ENCODE results near the gene FBXL17.

Gene FBXL17

DNA sequence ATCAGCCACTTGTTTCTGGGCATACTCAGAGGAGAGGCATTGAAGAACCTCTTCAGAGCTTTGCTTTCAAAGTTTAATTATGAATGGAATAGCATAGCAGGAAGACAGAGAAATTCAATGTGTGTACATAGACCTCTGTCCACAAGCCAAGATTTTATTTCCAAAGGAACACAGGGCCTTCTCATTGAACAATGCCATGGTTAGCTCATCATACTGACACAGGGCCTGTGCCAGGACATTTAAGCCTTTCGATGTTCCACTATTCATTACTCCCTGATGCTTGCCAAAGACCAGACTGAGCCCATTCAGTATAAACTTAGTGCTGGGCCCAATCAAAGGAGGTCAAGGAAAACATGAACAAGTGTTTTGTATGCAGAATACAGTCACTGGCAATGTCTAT, 280.8 kb downstream of the FBXL17 start:
- DNase-seq (ENCODE audit: low read depth in 4 of 4, low spot score in 1 of 4) = no peak

- DNase-seq (ENCODE audit: low read depth in 4 of 4, low spot score in 1 of 4) = no peak
These were observed 287.1 kb downstream of the FBXL17 start for GRCh38 chr5:108094800-108095199.

DNA sequence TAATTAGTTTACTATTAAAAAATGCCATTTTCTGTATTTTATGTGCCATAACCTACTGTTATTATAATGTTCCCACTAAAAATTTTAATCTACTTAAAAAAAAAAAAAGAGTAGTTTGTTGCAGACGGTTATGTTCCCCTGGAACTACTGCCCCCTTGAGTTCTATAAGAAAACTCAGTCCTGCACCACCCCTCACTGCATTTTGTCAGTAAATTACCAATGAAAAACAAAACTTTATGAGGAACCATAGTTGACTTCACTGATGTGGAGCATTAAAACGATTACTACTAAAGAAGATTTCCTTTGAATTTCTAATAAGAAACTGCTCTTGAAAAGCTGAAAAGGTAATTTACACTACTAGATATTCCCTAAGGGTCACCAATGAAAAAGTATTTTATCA, 288.7 kb downstream of the FBXL17 start:
- no peak for DNase-seq (ENCODE audit: low read depth in 4 of 4, low spot score in 1 of 4)

- DNase-seq (ENCODE audit: low read depth in 4 of 4, low spot score in 1 of 4) = no peak
These were observed 291.0 kb downstream of the FBXL17 start for GRCh38 chr5:108090946-108091345.

GRCh38 chr5:108084105-108084504, 297.8 kb downstream of the FBXL17 start:
- DNase-seq (ENCODE audit: low read depth in 4 of 4, low spot score in 1 of 4) = no peak

GRCh38 chr5:108083232-108083631, 298.7 kb downstream of the FBXL17 start:
- DNase-seq (ENCODE audit: low read depth in 4 of 4, low spot score in 1 of 4) = no peak

DNA sequence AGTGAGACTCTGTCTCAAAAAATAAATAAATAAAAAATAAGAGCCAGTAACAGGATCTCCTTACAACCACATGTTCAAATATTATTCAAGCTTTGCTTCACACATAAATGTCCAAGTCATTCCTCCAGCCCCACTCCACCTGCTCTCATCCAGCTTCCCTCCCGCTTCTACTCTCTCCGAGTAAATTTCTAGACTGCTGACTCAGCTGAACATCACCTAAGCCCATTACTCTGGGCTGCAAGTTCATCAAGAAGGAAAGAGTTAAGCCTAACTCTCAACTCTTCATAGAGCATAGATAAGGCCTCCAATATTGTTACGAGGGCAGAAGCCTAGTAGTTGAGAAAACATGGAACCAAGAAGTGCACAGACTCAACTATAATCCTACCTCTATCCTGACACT, 300.2 kb downstream of the FBXL17 start:
- DNase-seq (ENCODE audit: low read depth in 4 of 4, low spot score in 1 of 4) = no peak

DNA sequence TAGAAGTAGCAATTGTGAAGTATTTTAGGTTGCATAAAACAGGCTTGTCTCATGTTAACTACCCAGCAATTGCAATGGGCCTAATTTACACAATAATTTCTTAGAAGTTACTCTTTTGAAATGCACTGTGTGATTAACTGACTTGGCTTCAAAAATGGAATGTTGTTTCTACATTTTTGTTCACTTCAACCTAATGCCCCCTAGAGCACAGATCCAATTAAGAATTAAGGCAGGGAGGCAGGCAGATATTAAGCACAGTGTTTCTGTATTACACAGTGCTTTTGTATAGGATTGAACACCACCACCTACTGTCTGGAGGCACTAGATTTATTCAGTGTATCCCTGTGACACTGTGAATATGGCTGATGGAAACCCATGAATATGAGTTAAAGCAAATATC, 302.1 kb downstream of the FBXL17 start:
- no peak for DNase-seq (ENCODE audit: low read depth in 4 of 4, low spot score in 1 of 4)

DNA sequence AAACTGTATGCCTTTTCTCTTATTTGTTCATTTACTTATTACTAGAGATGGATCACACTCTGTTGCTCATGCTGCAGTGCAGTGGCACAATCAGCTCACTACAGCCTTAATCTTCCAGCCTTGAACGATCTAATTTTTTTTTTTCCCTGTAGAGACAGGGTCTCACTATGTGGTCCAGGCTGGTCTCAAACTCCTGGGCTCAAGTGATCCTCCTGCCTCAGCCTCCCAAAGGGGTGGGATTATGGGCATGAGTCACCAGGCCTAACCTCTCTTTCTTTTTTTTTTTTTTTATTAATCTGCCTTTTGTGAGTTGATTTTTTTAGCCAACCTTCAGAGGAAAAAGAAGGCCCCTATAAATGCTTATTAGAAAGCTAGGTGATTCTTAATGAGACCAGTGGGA, 303.0 kb downstream of the FBXL17 start:
- no peak for DNase-seq (ENCODE audit: low read depth in 4 of 4, low spot score in 1 of 4)

- DNase-seq (ENCODE audit: low read depth in 4 of 4, low spot score in 1 of 4) = no peak
These were observed 303.6 kb downstream of the FBXL17 start for GRCh38 chr5:108078345-108078744.

GRCh38 chr5:108074626-108075025, 307.3 kb downstream of the FBXL17 start:
- DNase-seq (ENCODE audit: low read depth in 4 of 4, low spot score in 1 of 4) = no peak

- no peak for DNase-seq (ENCODE audit: low read depth in 4 of 4, low spot score in 1 of 4)
These were observed 317.6 kb downstream of the FBXL17 start for GRCh38 chr5:108064302-108064701.

DNA sequence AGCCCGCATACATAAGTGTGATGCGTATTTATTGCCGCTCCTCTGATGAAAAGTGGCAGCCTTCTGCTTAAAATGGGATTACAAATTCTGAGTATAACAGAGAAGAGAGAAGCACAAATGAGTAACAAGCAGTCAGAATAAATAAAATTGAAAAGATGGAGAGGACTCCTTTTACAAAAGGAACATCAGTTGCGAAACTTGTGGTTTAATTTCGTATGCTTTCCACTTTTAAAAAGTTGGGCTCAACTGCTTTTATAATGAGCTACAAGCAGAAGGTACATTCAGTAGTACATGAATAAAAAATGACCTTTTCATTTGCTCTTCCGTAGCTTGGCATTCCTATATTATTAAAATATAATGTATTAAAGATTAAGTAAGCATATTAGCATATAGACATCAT, 320.0 kb downstream of the FBXL17 start:
- no peak for DNase-seq (ENCODE audit: low read depth in 4 of 4, low spot score in 1 of 4)

GRCh38 chr5:108060340-108060739, 321.6 kb downstream of the FBXL17 start:
- no peak for DNase-seq (ENCODE audit: low read depth in 4 of 4, low spot score in 1 of 4)

DNA sequence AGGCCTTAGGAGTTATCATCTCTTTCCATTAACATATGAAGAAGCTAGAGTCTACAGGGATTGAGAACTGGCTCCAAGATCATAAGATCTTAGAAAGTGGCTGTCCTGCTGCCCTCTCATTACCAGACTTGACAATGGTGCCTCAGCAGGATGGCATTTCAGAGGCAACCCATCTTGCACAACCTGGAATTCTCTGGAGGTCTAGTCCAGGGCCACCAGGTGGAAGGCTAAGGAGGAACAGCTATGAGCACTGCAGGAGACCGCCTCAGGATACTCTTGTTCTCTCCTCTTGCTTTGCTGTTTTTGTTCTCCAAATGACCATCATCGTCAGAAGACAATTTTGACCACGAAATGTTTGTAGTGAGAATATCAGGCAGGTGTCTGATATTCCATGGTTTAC, 322.6 kb downstream of the FBXL17 start:
- DNase-seq (ENCODE audit: low read depth in 4 of 4, low spot score in 1 of 4) = no peak

DNA sequence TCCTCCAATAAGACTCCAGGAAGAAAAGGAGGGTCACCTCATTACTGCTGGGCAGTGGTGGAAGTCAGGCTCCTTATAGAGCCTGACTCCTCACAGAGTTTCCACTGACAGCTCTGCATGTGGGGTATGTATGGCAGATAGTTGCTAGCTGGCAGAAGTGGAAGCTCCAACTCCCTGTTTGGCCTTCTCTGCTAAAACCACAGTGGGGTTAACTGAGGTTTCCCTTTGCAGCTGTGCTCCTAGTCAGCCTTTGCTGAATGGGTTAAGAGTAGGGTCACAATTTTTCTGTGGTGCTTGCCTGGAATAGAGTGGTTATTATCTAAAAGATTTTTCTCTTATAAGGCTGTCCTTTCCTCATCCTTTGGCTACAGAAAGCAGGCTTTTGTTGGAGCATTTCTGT, 327.5 kb downstream of the FBXL17 start:
- no peak for DNase-seq (ENCODE audit: low read depth in 4 of 4, low spot score in 1 of 4)

DNA sequence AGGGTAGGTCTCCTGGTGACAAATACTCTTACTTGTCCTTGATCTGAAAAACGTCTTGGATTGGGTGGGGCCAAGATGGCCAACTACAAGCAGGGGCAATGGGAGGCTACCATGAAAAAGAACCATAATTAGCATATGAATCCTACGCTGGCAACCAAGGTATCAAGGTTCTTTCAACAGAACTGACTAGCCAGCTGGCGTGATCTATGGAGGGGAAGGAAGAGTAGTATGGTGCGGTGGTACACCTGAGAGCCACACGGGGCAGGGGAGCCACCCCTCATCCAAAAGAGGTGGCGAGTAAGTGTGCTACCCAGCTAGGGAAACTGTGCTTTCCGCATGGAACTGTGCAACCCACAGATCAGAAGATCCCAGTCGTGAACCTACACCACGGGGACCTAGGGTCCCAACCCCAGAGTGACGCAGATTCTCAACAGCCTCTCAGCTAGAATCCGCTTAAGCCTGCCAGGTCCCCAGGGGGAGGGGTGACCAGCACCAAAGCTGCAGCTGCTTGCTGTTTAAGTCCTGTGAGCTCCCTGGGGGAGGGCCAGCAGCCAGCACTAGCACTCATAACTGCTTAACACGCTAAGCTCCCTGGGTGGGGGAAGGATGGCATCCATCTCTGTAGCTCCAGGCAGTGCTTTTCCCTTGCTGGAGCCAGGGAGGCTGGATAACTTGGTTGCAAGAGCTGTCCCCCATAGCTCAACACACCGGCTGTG, 334.8 kb downstream of the FBXL17 start:
- no peak for DNase-seq (ENCODE audit: low read depth in 4 of 4, low spot score in 1 of 4)

GRCh38 chr5:108036482-108036881, 345.4 kb downstream of the FBXL17 start:
- DNase-seq (ENCODE audit: low read depth in 4 of 4, low spot score in 1 of 4) = no peak

DNA sequence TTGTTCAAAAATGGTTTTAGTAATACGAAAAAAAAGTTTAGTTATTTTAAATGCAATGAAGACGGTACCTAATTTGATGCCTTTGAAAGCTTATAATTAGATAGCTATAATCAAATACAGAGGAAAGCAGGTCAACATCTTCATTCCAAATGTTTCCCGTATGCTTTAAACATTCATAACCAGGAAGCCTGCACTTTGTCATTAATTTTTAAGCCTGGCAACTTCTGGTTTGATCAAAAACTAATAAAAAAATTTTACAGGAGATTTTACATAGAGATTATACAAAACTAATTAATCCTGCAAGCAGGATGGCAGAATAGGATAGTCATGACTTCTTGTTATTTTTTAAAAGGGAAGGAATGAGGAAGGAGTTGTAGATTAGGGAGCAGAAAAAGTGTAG, 353.0 kb downstream of the FBXL17 start:
- no peak for DNase-seq (ENCODE audit: low read depth in 4 of 4, low spot score in 1 of 4)

- no peak for DNase-seq (ENCODE audit: low read depth in 4 of 4, low spot score in 1 of 4)
These were observed 353.5 kb downstream of the FBXL17 start for GRCh38 chr5:108028412-108028811.

GRCh38 chr5:108025957-108026356, 355.9 kb downstream of the FBXL17 start:
- no peak for DNase-seq (ENCODE audit: low read depth in 4 of 4, low spot score in 1 of 4)

- no peak for DNase-seq (ENCODE audit: low read depth in 4 of 4, low spot score in 1 of 4)
These were observed 356.9 kb downstream of the FBXL17 start for GRCh38 chr5:108024986-108025385.

DNA sequence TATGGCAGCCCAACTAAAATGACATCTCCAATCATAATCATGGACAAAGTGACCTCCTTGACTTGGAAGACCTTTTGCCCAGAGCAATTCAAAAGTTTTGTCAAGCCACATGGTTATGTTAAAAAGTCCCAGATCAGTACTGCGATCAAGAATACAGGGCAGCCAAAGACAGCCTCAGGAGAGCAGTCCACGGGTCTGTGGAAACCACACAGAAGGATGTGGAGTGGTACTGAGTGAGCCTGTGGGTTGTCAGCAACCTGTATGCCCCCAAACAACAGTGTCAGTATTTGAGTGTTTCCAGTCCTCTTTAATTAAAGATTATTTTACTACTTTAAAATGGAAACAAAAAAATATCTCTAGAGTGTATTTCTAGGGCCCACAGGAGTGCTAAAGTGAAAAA, 365.8 kb downstream of the FBXL17 start:
- no peak for DNase-seq (ENCODE audit: low read depth in 4 of 4, low spot score in 1 of 4)

DNA sequence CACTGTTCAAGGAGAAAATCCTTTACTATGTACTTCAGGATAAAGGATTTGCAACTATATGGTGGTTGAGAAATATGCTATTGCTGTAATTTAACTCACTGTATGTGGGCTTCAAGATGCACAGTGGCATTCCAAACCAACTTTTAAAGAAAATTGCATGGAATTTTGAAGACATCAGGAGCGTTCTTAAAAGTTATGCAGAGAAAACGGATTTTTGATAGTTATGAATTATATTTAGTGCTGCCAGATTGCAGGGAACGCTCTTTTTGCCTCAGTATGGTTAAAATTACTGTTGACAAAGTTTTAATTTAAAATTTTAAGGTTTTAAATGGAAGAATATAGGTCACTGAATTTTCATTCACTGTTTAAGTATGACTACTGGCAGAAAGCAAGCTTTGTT, 375.1 kb downstream of the FBXL17 start:
- DNase-seq (ENCODE audit: low read depth in 4 of 4, low spot score in 1 of 4) = no peak

Measured in stimulated activated CD4-positive, alpha-beta T cell treated with anti-CD3 and anti-CD28 coated beads, Interleukin-1b, Interleukin-23, amount 100 ng/mL, for 24 hours (primary cell).